Activated T-helper 1 cell treated with Interleukin-2 at 50 U/mL for 16 hours (primary cell): ENCODE measurements around the gene OR2T5.
"Not testable (repeated sequence)": the region's sequence is repeated elsewhere in the genome, so short reads cannot be mapped to it uniquely, and the experiment has no call there.

Source experiments
- DNase-seq: peaks from one replicate; pipeline ENCODE4 v3.0.0-alpha.2; 2020; ENCODE audit warnings: low read depth

The OR2T5 gene

GRCh38 chr1:248507773-248508172, 19.4 kb downstream of the OR2T5 start, which contains the start of gene OR2G6:
Gene OR2G6 (plus strand): TSS chr1:248508073. CDS start chr1:248521647, 13,574 bp downstream.
- not testable (repeated sequence) for DNase-seq

- DNase-seq = not testable (repeated sequence)
Measured at GRCh38 chr1:248510217-248510616, 21.8 kb downstream of the OR2T5 start.

GRCh38 chr1:248521856-248522255, 33.5 kb downstream of the OR2T5 start:
- no peak for DNase-seq

GRCh38 chr1:248537449-248537848, 49.1 kb downstream of the OR2T5 start:
- not testable (repeated sequence) for DNase-seq
